Neural cell (in vitro differentiated cells): Measurements from ENCODE around the gene HEPACAM. TPM values are rescaled to one million over a fixed set of nuclear protein-coding genes. Genes with fewer than 3 reads are reported as not detected.

Experiments
- H2AFZ ChIP-seq: fragments of 200-600, 300-800 bp; sonication (generic), shearing (Covaris generic); 2 replicates; pipeline ENCODE4 v1.6.0; 2014; ENCODE audit warnings: low read depth, mild to moderate bottlenecking, antibody characterized with exemption, low read length, moderate library complexity
- H3F3A ChIP-seq: fragments of 200-600 bp; shearing (Covaris generic); 2 replicates; pipeline ENCODE4 v1.6.1; 2016; ENCODE audit warnings: mild to moderate bottlenecking, moderate library complexity, mixed read lengths, antibody characterized with exemption, low read length; ENCODE audit not compliant: insufficient read depth, poor library complexity, severe bottlenecking
- H3K27ac ChIP-seq: fragments of 200-600, 300-800 bp; sonication (generic), shearing (Covaris generic); 2 replicates; pipeline ENCODE4 v1.5.1; 2014; ENCODE audit warnings: mild to moderate bottlenecking, low read length, moderate library complexity
- H3K27me3 ChIP-seq: fragments of 300-800, 200-600 bp; sonication (generic), shearing (Covaris generic); 2 replicates; pipeline ENCODE4 v1.6.0; 2014; ENCODE audit warnings: mild to moderate bottlenecking, low read depth, low read length, moderate library complexity; ENCODE audit not compliant: insufficient read depth
- H3K36me3 ChIP-seq: fragments of 300-800, 200-600 bp; sonication (generic), shearing (Covaris generic); 2 replicates; pipeline ENCODE4 v1.5.1; 2014; ENCODE audit warnings: mild to moderate bottlenecking, antibody characterized with exemption, low read length, moderate library complexity; ENCODE audit not compliant: insufficient read depth
- H3K4me2 ChIP-seq: fragments of 300-800, 200-600 bp; sonication (generic), shearing (Covaris generic); 2 replicates; pipeline ENCODE4 v1.6.0; 2014; ENCODE audit warnings: mild to moderate bottlenecking, low read length
- H3K4me3 ChIP-seq: fragments of 300-800, 200-600 bp; sonication (generic), shearing (Covaris generic); 2 replicates; pipeline ENCODE4 v1.5.1; 2014; ENCODE audit warnings: mild to moderate bottlenecking, low read length, moderate library complexity
- H3K79me2 ChIP-seq: fragments of 200-600 bp; shearing (Covaris generic); replicated peaks from 2 replicates; pipeline ENCODE4 v1.6.0; 2014; ENCODE audit warnings: mild to moderate bottlenecking, low read length, moderate library complexity; ENCODE audit not compliant: insufficient read depth
- H3K9ac ChIP-seq: fragments of 300-800, 200-600 bp; sonication (generic), shearing (Covaris generic); 2 replicates; pipeline ENCODE4 v1.6.1; 2016; ENCODE audit warnings: mild to moderate bottlenecking, low read length, mixed read lengths
- H3K9me2 ChIP-seq: fragments of 200-600 bp; shearing (Covaris generic); 2 replicates; pipeline ENCODE4 v1.6.1; 2016; ENCODE audit warnings: mild to moderate bottlenecking, low read length, mixed read lengths; ENCODE audit not compliant: insufficient read depth
- H3K9me3 ChIP-seq: fragments of 200-600, 300-800 bp; sonication (generic), shearing (Covaris generic); 2 replicates; pipeline ENCODE4 v1.6.1; 2016; ENCODE audit warnings: mild to moderate bottlenecking, mixed run types, low read length, moderate library complexity, mixed read lengths
- H4K20me1 ChIP-seq: fragments of 200-600 bp; shearing (Covaris generic); 2 replicates; pipeline ENCODE4 v1.6.1; 2016; ENCODE audit warnings: mild to moderate bottlenecking, mixed run types; ENCODE audit not compliant: insufficient read depth
- EP300 ChIP-seq: fragments of 450-650 bp; conservative IDR thresholded peaks from 2 replicates; pipeline ENCODE4 v1.6.1; 2014; ENCODE audit warnings: antibody characterized with exemption, mild to moderate bottlenecking, moderate library complexity; ENCODE audit not compliant: poor library complexity, severe bottlenecking
- EZH2 ChIP-seq: fragments of 200-600, 300-800 bp; shearing (Covaris generic), sonication (generic); IDR thresholded peaks from 2 replicates; pipeline ENCODE4 v1.6.1; 2014; ENCODE audit warnings: antibody characterized with exemption, low read length, borderline replicate concordance, mild to moderate bottlenecking; ENCODE audit not compliant: insufficient read depth, poor library complexity, severe bottlenecking
- MXI1 ChIP-seq: fragments of 450-650 bp; conservative IDR thresholded peaks from 2 replicates; pipeline ENCODE4 v1.6.1; 2014; ENCODE audit warnings: antibody characterized with exemption, mild to moderate bottlenecking; ENCODE audit not compliant: poor library complexity, severe bottlenecking
- POLR2AphosphoS5 ChIP-seq: IDR thresholded peaks from 2 replicates; pipeline ENCODE4 v1.6.1; 2012
- RAD21 ChIP-seq: fragments of 450-650 bp; conservative IDR thresholded peaks from 2 replicates; pipeline ENCODE4 v1.6.1; 2014; ENCODE audit warnings: antibody characterized with exemption, mild to moderate bottlenecking, moderate library complexity
- SMC3 ChIP-seq: fragments of 450-650 bp; conservative IDR thresholded peaks from 2 replicates; pipeline ENCODE4 v1.6.1; 2014; ENCODE audit warnings: antibody characterized with exemption, mild to moderate bottlenecking, moderate library complexity; ENCODE audit not compliant: poor library complexity
- TAF1 ChIP-seq: IDR thresholded peaks from 2 replicates; pipeline ENCODE4 v1.6.1; 2012; ENCODE audit warnings: low read depth
- polyA plus RNA-seq: library from polyadenylated mRNA; depleted of rRNA; stranded (reverse); fragments of >200 nt; gene quantifications from 2 replicates; pipeline ENCODE4 v1.2.3, GENCODE V29; 2014
- TF ChIP-seq, protein P1 (sequence below): fragments of 450-650 bp; IDR thresholded peaks from 2 replicates; pipeline ENCODE4 v1.5.1; 2014; ENCODE audit warnings: antibody characterized with exemption, mild to moderate bottlenecking, moderate library complexity; ENCODE audit not compliant: poor library complexity, severe bottlenecking
- TF ChIP-seq, protein P2 (sequence below): IDR thresholded peaks from 2 replicates; pipeline ENCODE4 v1.6.1; 2012; ENCODE audit warnings: borderline replicate concordance

Gene HEPACAM
- polyA plus RNA-seq, 1 donor from 2014 or later, result not detected

DNA sequence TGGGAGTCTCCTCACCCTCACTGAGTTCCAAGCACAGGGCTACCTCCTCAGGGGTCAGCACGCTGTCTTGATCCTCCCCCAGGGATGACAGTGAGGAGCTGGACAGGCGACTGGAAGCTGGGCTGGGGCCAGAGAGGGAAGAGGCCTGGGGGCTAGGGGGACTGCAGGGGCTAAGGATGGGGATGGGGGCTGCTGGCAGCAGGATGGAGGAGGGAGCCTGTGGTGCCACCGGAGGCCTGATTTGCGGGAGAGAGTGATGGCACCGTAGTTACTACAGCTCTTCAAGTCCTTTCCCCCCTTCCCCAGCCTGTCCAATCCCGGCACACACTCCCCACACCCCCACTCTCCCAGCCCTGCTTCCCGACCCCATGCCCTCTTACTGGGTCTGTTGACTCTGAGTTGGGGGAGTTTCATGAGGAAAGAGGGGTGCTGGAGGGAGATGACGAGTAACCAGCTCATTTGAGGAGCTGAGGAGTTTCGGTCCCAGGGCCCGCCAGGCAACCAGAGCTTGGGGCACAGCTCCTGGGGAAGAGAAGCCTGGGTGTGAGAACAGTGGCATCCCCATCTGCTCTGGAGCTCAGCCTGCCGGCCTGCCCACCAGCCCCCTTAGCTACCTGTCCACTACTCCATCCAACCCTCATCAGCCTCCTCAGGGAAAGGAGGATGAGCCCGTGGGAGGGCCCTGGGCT, 48.7 kb downstream of the HEPACAM start:
- no peaks in the 10 kb centered on the region for H4K20me1 ChIP-seq
- no peak for TF ChIP-seq POLR2AphosphoS5
- TF ChIP-seq MXI1, result no peak
- TF ChIP-seq, protein P1, sequence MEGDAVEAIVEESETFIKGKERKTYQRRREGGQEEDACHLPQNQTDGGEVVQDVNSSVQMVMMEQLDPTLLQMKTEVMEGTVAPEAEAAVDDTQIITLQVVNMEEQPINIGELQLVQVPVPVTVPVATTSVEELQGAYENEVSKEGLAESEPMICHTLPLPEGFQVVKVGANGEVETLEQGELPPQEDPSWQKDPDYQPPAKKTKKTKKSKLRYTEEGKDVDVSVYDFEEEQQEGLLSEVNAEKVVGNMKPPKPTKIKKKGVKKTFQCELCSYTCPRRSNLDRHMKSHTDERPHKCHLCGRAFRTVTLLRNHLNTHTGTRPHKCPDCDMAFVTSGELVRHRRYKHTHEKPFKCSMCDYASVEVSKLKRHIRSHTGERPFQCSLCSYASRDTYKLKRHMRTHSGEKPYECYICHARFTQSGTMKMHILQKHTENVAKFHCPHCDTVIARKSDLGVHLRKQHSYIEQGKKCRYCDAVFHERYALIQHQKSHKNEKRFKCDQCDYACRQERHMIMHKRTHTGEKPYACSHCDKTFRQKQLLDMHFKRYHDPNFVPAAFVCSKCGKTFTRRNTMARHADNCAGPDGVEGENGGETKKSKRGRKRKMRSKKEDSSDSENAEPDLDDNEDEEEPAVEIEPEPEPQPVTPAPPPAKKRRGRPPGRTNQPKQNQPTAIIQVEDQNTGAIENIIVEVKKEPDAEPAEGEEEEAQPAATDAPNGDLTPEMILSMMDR, result no peak
- no peak for TF ChIP-seq SMC3
- no peak for TF ChIP-seq TAF1
- TF ChIP-seq EP300, result no peak
- no peak for TF ChIP-seq EZH2
- TF ChIP-seq, protein P2, sequence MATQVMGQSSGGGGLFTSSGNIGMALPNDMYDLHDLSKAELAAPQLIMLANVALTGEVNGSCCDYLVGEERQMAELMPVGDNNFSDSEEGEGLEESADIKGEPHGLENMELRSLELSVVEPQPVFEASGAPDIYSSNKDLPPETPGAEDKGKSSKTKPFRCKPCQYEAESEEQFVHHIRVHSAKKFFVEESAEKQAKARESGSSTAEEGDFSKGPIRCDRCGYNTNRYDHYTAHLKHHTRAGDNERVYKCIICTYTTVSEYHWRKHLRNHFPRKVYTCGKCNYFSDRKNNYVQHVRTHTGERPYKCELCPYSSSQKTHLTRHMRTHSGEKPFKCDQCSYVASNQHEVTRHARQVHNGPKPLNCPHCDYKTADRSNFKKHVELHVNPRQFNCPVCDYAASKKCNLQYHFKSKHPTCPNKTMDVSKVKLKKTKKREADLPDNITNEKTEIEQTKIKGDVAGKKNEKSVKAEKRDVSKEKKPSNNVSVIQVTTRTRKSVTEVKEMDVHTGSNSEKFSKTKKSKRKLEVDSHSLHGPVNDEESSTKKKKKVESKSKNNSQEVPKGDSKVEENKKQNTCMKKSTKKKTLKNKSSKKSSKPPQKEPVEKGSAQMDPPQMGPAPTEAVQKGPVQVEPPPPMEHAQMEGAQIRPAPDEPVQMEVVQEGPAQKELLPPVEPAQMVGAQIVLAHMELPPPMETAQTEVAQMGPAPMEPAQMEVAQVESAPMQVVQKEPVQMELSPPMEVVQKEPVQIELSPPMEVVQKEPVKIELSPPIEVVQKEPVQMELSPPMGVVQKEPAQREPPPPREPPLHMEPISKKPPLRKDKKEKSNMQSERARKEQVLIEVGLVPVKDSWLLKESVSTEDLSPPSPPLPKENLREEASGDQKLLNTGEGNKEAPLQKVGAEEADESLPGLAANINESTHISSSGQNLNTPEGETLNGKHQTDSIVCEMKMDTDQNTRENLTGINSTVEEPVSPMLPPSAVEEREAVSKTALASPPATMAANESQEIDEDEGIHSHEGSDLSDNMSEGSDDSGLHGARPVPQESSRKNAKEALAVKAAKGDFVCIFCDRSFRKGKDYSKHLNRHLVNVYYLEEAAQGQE, result no peak
- no peak for TF ChIP-seq RAD21
- no peaks in the 10 kb centered on the region for H3K27me3 ChIP-seq
- H3K79me2 ChIP-seq, result no peaks in the 10 kb centered on the region
- no peak overlapping the region for H2AFZ ChIP-seq
- no peaks in the 10 kb centered on the region for H3K9me3 ChIP-seq
- H3K9me2 ChIP-seq, result no peaks in the 10 kb centered on the region
- H3K27ac ChIP-seq, result no peak overlapping the region
- no peaks in the 10 kb centered on the region for H3F3A ChIP-seq
- H3K36me3 ChIP-seq, result no peaks in the 10 kb centered on the region
- no peak overlapping the region for H3K9ac ChIP-seq
- no peak overlapping the region for H3K4me2 ChIP-seq
- no peak overlapping the region for H3K4me3 ChIP-seq

DNA sequence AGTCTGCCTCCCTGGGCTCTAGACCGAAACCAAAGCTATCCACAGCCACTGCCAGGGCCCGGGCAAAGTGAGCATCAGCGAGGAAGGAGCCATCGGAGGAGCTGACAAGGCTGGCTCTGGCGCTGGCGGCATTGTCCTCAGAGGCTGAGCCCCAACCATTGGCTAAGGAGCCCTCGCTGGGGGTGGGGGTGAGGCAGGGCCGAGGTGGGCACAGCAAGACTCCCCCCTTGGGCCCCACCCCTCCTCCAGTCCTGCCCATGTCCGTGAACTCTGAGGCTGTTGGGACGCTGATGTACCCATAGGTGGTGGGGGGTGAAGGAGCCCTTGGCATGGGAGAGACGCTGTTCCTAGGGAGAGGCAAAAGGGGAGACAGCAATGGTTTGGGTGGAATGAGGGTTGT, 49.4 kb downstream of the HEPACAM start:
- TF ChIP-seq TAF1, result no peak
- TF ChIP-seq, protein P1, result no peak
- no peak for TF ChIP-seq EP300
- TF ChIP-seq, protein P2, result no peak
- no peak for TF ChIP-seq MXI1
- no peak for TF ChIP-seq EZH2
- no peak for TF ChIP-seq SMC3
- no peak for TF ChIP-seq RAD21
- no peak for TF ChIP-seq POLR2AphosphoS5
- Histone ChIP-seq H2AFZ (no peak overlapping the region), H3K79me2 (no peaks in the 10 kb centered on the region), H3K9me2 (no peaks in the 10 kb centered on the region), H3K27ac (no peak overlapping the region), H3K36me3 (no peaks in the 10 kb centered on the region), H3K9me3 (no peaks in the 10 kb centered on the region), H3K27me3 (no peaks in the 10 kb centered on the region), H3F3A (no peaks in the 10 kb centered on the region), H3K9ac (no peak overlapping the region), H3K4me2 (no peak overlapping the region), H3K4me3 (no peak overlapping the region), H4K20me1 (no peaks in the 10 kb centered on the region)
